Prostate gland (tissue), 2 donors: ENCODE measurements around the gene ADAM8. TPM values are rescaled to one million over a fixed set of nuclear protein-coding genes. Genes with fewer than 3 reads are reported as not detected.

Experiments used
- DNase-seq: peaks from one replicate; pipeline ENCODE4 v3.0.0-alpha.2; 2019; ENCODE audit warnings: low spot score
- H3K27ac ChIP-seq, 2 donors: fragments of 200-600 bp; sonication (generic); 2 replicates each; pipeline ENCODE4 v1.5.1; 2017 to 2019
- H3K27me3 ChIP-seq: fragments of 200-600 bp; sonication (generic); replicated peaks from 2 replicates; pipeline ENCODE4 v1.5.1; 2019; ENCODE audit not compliant: insufficient read depth
- H3K36me3 ChIP-seq, 2 donors: fragments of 200-600 bp; sonication (generic); 1 replicate in 1 of 2; 2 replicates in 1 of 2; pipeline versions ENCODE4 v1.5.1 to v1.8.1; 2017 to 2019
- H3K4me1 ChIP-seq: fragments of 200-600 bp; sonication (generic); replicated peaks from 2 replicates; pipeline ENCODE4 v1.5.1; 2019
- H3K4me3 ChIP-seq, 2 donors: fragments of 200-600 bp; sonication (generic); 2 replicates each; pipeline ENCODE4 v1.5.1; 2017 to 2019
- H3K9me3 ChIP-seq: fragments of 200-600 bp; sonication (generic); 2 replicates; pipeline ENCODE4 v1.5.1; 2017
- POLR2A ChIP-seq: fragments of 450-650 bp; IDR thresholded peaks from one replicate; pipeline ENCODE4 v1.6.1; 2016; ENCODE audit warnings: antibody characterized with exemption, mild to moderate bottlenecking
- POLR2AphosphoS5 ChIP-seq: sonication (generic); formaldehyde crosslinking; IDR thresholded peaks from one replicate; pipeline ENCODE4 v1.6.1; 2017; ENCODE audit warnings: antibody characterized with exemption
- WGBS: methylation state at CpG from one replicate; pipeline ENCODE4 v1.1.5; 2018; 5-methylcytosine and 5-hydroxymethylcytosine counted together
- intact Hi-C: fragments of 100-400 bp; cut with DNase I; formaldehyde crosslinking; loops from one replicate; pipeline ENCODE4 v1.14.2; 2022
- total RNA-seq, 2 donors: library from RNA; depleted of rRNA; stranded (reverse); fragments of >200 nt; gene quantifications; one replicate each; pipeline ENCODE4 v1.1.0, GENCODE V29; 2016
- TF ChIP-seq, protein P1 (sequence below), 4 experiments: fragments of 200-600 bp in 2 of 4; fragments of 450-650 bp in 2 of 4; sonication (generic) in 2 of 4; IDR thresholded peaks; 1 replicate in 3 of 4; 2 replicates in 1 of 4; pipeline ENCODE4 v1.5.1; 2016 to 2019; ENCODE audit warnings: antibody characterized with exemption in 4 of 4, mild to moderate bottlenecking in 2 of 4, moderate library complexity in 2 of 4

The ADAM8 gene
- total RNA-seq, 2 donors from 2014 or later: 7.2 to 7.4 TPM

DNA sequence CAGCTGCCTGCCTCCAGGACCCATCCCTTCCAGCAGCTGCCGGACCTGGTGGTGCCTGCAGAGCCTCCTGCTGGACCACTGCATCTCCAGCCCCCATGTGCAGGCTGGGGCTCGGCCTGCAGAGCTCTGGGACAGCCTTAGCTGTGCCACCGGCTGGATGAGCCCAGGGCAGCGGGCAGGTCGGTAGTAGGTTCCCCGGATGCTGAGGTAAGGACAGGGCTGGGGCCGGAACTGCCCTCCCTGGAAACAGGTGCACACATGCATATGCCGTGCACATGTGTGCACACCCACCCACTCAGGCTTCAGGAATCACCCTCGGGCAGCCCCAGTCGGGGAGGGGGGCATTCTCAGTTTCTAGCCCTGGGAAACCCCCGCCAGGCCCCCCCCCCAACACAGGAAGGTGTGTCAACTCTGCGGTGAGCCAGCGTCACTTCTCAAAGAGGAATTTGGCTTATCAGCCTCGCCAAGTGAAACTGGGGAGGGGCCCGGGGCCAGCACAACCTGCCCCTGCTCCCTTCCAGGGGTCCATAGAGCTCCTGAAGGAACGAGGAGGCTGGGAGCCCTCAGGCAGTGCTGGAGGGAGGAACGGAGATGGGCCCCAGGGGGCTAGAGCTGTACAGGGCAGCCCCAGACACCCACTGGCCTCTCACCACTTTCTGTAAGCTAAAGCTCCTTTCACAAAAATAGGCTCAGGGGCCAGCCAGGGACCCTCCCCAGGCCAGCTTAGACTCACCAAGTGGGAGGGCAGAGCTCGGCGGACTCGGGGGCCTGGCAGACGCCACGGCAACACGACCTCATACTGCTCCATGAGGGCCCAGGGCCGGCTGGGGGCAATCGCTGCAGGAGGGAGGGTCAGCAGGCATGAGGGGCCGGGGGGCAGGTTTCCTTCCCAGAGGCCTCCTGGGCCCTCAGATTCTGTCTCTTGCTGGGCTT, 1.7 kb downstream of the ADAM8 start:
- Histone ChIP-seq H3K4me1 (peaks cover 6% of the 10 kb centered on the region), H3K4me3 (no peak overlapping the region)

GRCh38 chr10:133273534-133274143, 3.0 kb downstream of the ADAM8 start:
- H3K27me3 ChIP-seq: no peaks in the 10 kb centered on the region
- no peak for DNase-seq
- no peak overlapping the region for H3K4me3 ChIP-seq
- H3K4me1 ChIP-seq: peaks cover 6% of the 10 kb centered on the region
- no peaks in the 10 kb centered on the region for H3K9me3 ChIP-seq
- H3K36me3 ChIP-seq: no peaks in the 10 kb centered on the region
- no peak overlapping the region for H3K27ac ChIP-seq
- 83% methylated on average over 23 of the region's 28 CpGs for WGBS
- TF ChIP-seq, protein P1, sequence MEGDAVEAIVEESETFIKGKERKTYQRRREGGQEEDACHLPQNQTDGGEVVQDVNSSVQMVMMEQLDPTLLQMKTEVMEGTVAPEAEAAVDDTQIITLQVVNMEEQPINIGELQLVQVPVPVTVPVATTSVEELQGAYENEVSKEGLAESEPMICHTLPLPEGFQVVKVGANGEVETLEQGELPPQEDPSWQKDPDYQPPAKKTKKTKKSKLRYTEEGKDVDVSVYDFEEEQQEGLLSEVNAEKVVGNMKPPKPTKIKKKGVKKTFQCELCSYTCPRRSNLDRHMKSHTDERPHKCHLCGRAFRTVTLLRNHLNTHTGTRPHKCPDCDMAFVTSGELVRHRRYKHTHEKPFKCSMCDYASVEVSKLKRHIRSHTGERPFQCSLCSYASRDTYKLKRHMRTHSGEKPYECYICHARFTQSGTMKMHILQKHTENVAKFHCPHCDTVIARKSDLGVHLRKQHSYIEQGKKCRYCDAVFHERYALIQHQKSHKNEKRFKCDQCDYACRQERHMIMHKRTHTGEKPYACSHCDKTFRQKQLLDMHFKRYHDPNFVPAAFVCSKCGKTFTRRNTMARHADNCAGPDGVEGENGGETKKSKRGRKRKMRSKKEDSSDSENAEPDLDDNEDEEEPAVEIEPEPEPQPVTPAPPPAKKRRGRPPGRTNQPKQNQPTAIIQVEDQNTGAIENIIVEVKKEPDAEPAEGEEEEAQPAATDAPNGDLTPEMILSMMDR (IDR thresholded peaks at IDR 0.05): no peak
- TF ChIP-seq POLR2A: no peak
- no peak for TF ChIP-seq POLR2AphosphoS5
- intact Hi-C loops: no loop called here

More for the DNA sequence above, 1.7 kb downstream of the ADAM8 start:
- Histone ChIP-seq H3K27me3 (no peaks in the 10 kb centered on the region), H3K27ac (no peak overlapping the region), H3K36me3 (peaks cover 0 to under 1% of the 10 kb centered on the region in 2 donors), H3K9me3 (no peaks in the 10 kb centered on the region)
- TF ChIP-seq, protein P1 (IDR thresholded peaks at IDR 0.05): no peak
- TF ChIP-seq POLR2A: no peak
- TF ChIP-seq POLR2AphosphoS5: no peak
- DNase-seq: no peak
- WGBS: 45% methylated on average over 25 of the region's 26 CpGs
- intact Hi-C loops: no loop called here

GRCh38 chr10:133272964-133273420, 3.7 kb downstream of the ADAM8 start:
- no peaks in the 10 kb centered on the region for H3K27me3 ChIP-seq
- H3K9me3 ChIP-seq: no peaks in the 10 kb centered on the region
- peaks cover 1% of the 10 kb centered on the region for H3K4me1 ChIP-seq
- TF ChIP-seq, protein P1 (IDR thresholded peaks at IDR 0.05): no peak
- TF ChIP-seq POLR2AphosphoS5 (no peak), POLR2A (no peak)
- H3K4me3 ChIP-seq: no peak overlapping the region
- H3K36me3 ChIP-seq: no peaks in the 10 kb centered on the region
- 91% methylated on average over 25 of the region's 25 CpGs for WGBS
- no peak overlapping the region for H3K27ac ChIP-seq
- intact Hi-C loops: no loop called here
- no peak for DNase-seq

GRCh38 chr10:133272301-133272963, 4.2 kb downstream of the ADAM8 start:
- WGBS: 83% methylated on average over 22 of the region's 29 CpGs
- H3K4me3 ChIP-seq: no peak overlapping the region
- intact Hi-C loops: no loop called here
- DNase-seq: no peak
- no peaks in the 10 kb centered on the region for H3K27me3 ChIP-seq
- no peaks in the 10 kb centered on the region for H3K9me3 ChIP-seq
- H3K27ac ChIP-seq: no peak overlapping the region
- no peaks in the 10 kb centered on the region for H3K4me1 ChIP-seq
- no peaks in the 10 kb centered on the region for H3K36me3 ChIP-seq
- TF ChIP-seq POLR2A: no peak
- no peak for TF ChIP-seq POLR2AphosphoS5
- TF ChIP-seq, protein P1 (IDR thresholded peaks at IDR 0.05): no peak
